HEK293 (cell line): ENCODE results near the gene HSD17B12.

Experiments used
- CTCF ChIA-PET: fragments of 350-600 bp; formaldehyde crosslinking; extraction: SDS; loops from one replicate; lab custom pipeline; 2021; ENCODE audit warnings: antibody characterized with exemption; lab: Yijun Ruan, JAX
- POLR2A ChIA-PET: fragments of 300-600 bp; formaldehyde crosslinking; extraction: SDS; loops from one replicate; lab custom pipeline; 2020; ENCODE audit warnings: antibody characterized with exemption, inconsistent platforms; lab: Yijun Ruan, JAX
- H3K27ac ChIP-seq: fragments of 200-500 bp; sonication (Bioruptor generic); 2 replicates; pipeline ENCODE4 v1.5.1; 2014; ENCODE audit warnings: low read depth, low read length, control low read depth, inconsistent platforms; ENCODE audit errors: extremely low read depth
- H3K36me3 ChIP-seq, 2 experiments: fragments of 200-500 bp in 1 of 2; sonication (Bioruptor generic) in 1 of 2; 1 replicate in 1 of 2; 2 replicates in 1 of 2; pipeline ENCODE4 v1.5.1; 2014 to 2017; ENCODE audit warnings: inconsistent platforms in 2 of 2, low read length in 2 of 2; ENCODE audit not compliant: control insufficient read depth in 2 of 2, insufficient read depth in 1 of 2
- H3K4me1 ChIP-seq: fragments of 200-500 bp; sonication (Bioruptor generic); 2 replicates; pipeline ENCODE4 v1.5.1; 2014; ENCODE audit warnings: mild to moderate bottlenecking, low read length, inconsistent platforms; ENCODE audit not compliant: control insufficient read depth, insufficient read depth
- H3K4me3 ChIP-seq: 2 replicates; pipeline ENCODE4 v1.5.1; 2011; ENCODE audit warnings: low read depth, mild to moderate bottlenecking, control low read depth, low read length, moderate library complexity
- H3K9me3 ChIP-seq: fragments of 200-500 bp; sonication (Bioruptor generic); 2 replicates; pipeline ENCODE4 v1.5.1; 2014; ENCODE audit warnings: low read depth, low read length, inconsistent platforms; ENCODE audit not compliant: control insufficient read depth, insufficient read depth
- ATF2 ChIP-seq: fragments of 450-650 bp; formaldehyde crosslinking; IDR thresholded peaks from 2 replicates; pipeline ENCODE4 v1.5.1; 2016; ENCODE audit warnings: missing biosample characterization, missing genetic modification characterization, low read depth
- HOXC10 ChIP-seq: sonication (generic); formaldehyde crosslinking; IDR thresholded peaks from 2 replicates; pipeline ENCODE4 v1.8.1; 2023; ENCODE audit warnings: mild to moderate bottlenecking, missing genetic modification reagents
- MZF1 ChIP-seq: fragments of 450-650 bp; formaldehyde crosslinking; IDR thresholded peaks from 2 replicates; pipeline ENCODE4 v1.5.1; 2017; ENCODE audit warnings: missing biosample characterization, missing genetic modification characterization, borderline replicate concordance
- PRDM4 ChIP-seq: fragments of 450-650 bp; formaldehyde crosslinking; IDR thresholded peaks from 2 replicates; pipeline ENCODE4 v1.5.1; 2017; ENCODE audit warnings: missing biosample characterization, missing genetic modification characterization
- PRDM6 ChIP-seq: fragments of 450-650 bp; formaldehyde crosslinking; IDR thresholded peaks from 2 replicates; pipeline ENCODE4 v1.5.1; 2017; ENCODE audit warnings: missing biosample characterization, missing genetic modification characterization
- REST ChIP-seq: fragments of 450-650 bp; formaldehyde crosslinking; IDR thresholded peaks from 2 replicates; pipeline ENCODE4 v1.5.1; 2016; ENCODE audit warnings: missing biosample characterization, missing genetic modification characterization
- TSHZ1 ChIP-seq: fragments of 450-650 bp; formaldehyde crosslinking; IDR thresholded peaks from 2 replicates; pipeline ENCODE4 v1.5.1; 2016; ENCODE audit warnings: missing biosample characterization, missing genetic modification characterization, borderline replicate concordance
- ZBTB17 ChIP-seq: fragments of 450-650 bp; formaldehyde crosslinking; IDR thresholded peaks from 2 replicates; pipeline ENCODE4 v1.5.1; 2016; ENCODE audit warnings: missing biosample characterization, missing genetic modification characterization
- ZFP41 ChIP-seq: fragments of 450-650 bp; formaldehyde crosslinking; IDR thresholded peaks from 2 replicates; pipeline ENCODE4 v1.5.1; 2016; ENCODE audit warnings: missing biosample characterization, missing genetic modification characterization, borderline replicate concordance
- ZNF248 ChIP-seq: fragments of 450-650 bp; formaldehyde crosslinking; IDR thresholded peaks from 2 replicates; pipeline ENCODE4 v1.5.1; 2017; ENCODE audit warnings: missing biosample characterization, missing genetic modification characterization
- ZNF311 ChIP-seq: fragments of 450-650 bp; formaldehyde crosslinking; IDR thresholded peaks from 2 replicates; pipeline ENCODE4 v1.5.1; 2017; ENCODE audit warnings: missing biosample characterization, missing genetic modification characterization, borderline replicate concordance
- ZNF37A ChIP-seq: fragments of 450-650 bp; IDR thresholded peaks from 2 replicates; pipeline ENCODE4 v1.5.1; 2018; ENCODE audit warnings: missing biosample characterization, missing genetic modification characterization
- ZNF560 ChIP-seq: fragments of 450-650 bp; formaldehyde crosslinking; IDR thresholded peaks from 2 replicates; pipeline ENCODE4 v1.5.1; 2017; ENCODE audit warnings: missing biosample characterization, missing genetic modification characterization, borderline replicate concordance
- ZNF626 ChIP-seq: fragments of 450-650 bp; sonication (Bioruptor Pico); formaldehyde crosslinking; IDR thresholded peaks from 2 replicates; pipeline ENCODE4 v1.5.1; 2018; ENCODE audit warnings: missing biosample characterization, missing genetic modification characterization, inconsistent platforms
- ZNF645 ChIP-seq: fragments of 450-650 bp; formaldehyde crosslinking; IDR thresholded peaks from 2 replicates; pipeline ENCODE4; 2016; ENCODE audit warnings: missing biosample characterization, missing genetic modification characterization
- ZNF747 ChIP-seq: fragments of 450-650 bp; formaldehyde crosslinking; IDR thresholded peaks from 2 replicates; pipeline ENCODE4 v1.5.1; 2016; ENCODE audit warnings: missing biosample characterization, missing genetic modification characterization

Gene HSD17B12

GRCh38 chr11:43676933-43677332, 3.6 kb upstream of the HSD17B12 start (continued):
- TF ChIP-seq PRDM6 (tag by site-specific recombination) (no peak), ZNF626 (no peak), ZNF747 (no peak), ATF2 (tag by site-specific recombination) (no peak), TSHZ1 (tag by site-specific recombination) (no peak), REST (no peak), ZNF248 (no peak)

GRCh38 chr11:43681401-43681942, 934 bp downstream of the HSD17B12 start:
- H3K4me3 ChIP-seq, result peak overlapping the region; percentile 59
- POLR2A ChIA-PET, result interaction anchor here (1.1 kb wide), 1 partner anchor 37 kb away, joined by 3 read pairs; no protein-coding TSS in a partner anchor
- H3K36me3 ChIP-seq, result peaks cover 3 to 16% of the 10 kb centered on the region in 2 experiments; a peak in 2 of 3 replicates
- CTCF ChIA-PET, result no interaction called here
- TF ChIP-seq HOXC10 (no peak; the same call in 1 of the 2 replicates), MZF1 (tag by site-specific recombination) (no peak), PRDM4 (no peak), ZNF37A (tag by site-specific recombination) (no peak), ZNF560 (no peak), TSHZ1 (tag by site-specific recombination) (no peak), ZFP41 (tag by site-specific recombination) (no peak), ZNF311 (no peak), ZNF645 (no peak), ZBTB17 (tag by site-specific recombination) (no peak)
- peak overlapping the region; percentile 66; the same call in 1 of the 2 replicates for H3K27ac ChIP-seq
- H3K9me3 ChIP-seq, result no peaks in the 10 kb centered on the region
- no peaks in the 10 kb centered on the region for H3K4me1 ChIP-seq
